ENCODE results near the gene FGFR3.

DNA sequence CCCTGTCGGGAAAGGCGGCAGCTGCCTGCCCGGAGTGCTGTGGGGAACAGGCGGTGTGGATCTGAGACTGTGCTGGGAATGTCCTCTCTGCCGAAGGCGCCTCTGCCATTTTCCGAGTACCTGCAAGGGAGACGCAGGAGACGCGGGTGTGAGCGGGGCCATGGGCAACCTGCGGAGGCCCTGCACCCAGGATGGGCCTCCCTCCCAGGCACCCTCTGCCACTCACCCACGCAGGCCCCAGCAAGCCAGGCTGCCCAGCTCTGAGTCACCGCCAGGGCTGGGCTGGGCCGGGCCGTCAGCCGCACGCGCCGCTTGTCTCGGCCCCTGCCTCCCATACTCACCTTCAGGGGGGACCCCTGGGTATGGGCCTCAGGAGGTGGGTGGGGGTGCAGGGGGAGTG lies 3.5 kb upstream of the FGFR3 start:
- TF ChIP-seq EZH2 (optimal IDR thresholded peaks at IDR 0.05; ENCODE audit: low read depth, low read length): no peak
- TF ChIP-seq, protein P1, sequence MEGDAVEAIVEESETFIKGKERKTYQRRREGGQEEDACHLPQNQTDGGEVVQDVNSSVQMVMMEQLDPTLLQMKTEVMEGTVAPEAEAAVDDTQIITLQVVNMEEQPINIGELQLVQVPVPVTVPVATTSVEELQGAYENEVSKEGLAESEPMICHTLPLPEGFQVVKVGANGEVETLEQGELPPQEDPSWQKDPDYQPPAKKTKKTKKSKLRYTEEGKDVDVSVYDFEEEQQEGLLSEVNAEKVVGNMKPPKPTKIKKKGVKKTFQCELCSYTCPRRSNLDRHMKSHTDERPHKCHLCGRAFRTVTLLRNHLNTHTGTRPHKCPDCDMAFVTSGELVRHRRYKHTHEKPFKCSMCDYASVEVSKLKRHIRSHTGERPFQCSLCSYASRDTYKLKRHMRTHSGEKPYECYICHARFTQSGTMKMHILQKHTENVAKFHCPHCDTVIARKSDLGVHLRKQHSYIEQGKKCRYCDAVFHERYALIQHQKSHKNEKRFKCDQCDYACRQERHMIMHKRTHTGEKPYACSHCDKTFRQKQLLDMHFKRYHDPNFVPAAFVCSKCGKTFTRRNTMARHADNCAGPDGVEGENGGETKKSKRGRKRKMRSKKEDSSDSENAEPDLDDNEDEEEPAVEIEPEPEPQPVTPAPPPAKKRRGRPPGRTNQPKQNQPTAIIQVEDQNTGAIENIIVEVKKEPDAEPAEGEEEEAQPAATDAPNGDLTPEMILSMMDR (IDR thresholded peaks at IDR 0.05; ENCODE audit: low read length): no peak
